NCI-H2227 (cell line): ENCODE measurements around the gene KCNE2.
"Not testable (repeated sequence)": the region's sequence is repeated elsewhere in the genome, so short reads cannot be mapped to it uniquely, and the experiment has no call there.

Source experiments
- DNase-seq: peaks from one replicate; lab custom pipeline; 2025; ENCODE audit not compliant: unreplicated experiment; lab: John Stamatoyannopoulos, UW

The KCNE2 gene

GRCh38 chr21:34406102-34406501 lies 42.3 kb downstream of the KCNE2 start:
- not testable (repeated sequence) for DNase-seq

DNA sequence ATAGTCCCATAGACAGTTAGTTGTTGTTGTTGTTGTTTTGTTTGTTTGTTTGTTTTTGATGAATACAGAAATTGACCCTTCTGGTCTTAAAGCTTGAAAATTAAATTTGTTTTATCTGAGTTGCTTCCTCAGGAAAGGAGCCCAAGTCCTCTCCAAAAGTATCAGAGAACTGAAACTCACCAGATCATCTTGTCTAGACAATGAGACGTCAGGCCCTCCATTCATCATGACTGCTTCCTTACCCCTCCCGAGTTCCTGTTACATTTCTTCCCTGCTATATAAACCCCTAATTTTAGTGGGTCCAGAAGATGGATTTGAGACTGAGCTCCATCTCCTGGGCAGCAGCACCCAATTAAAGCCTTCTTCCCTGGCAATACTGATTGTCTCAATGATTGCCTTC lies 42.9 kb downstream of the KCNE2 start:
- DNase-seq: not testable (repeated sequence)

DNA sequence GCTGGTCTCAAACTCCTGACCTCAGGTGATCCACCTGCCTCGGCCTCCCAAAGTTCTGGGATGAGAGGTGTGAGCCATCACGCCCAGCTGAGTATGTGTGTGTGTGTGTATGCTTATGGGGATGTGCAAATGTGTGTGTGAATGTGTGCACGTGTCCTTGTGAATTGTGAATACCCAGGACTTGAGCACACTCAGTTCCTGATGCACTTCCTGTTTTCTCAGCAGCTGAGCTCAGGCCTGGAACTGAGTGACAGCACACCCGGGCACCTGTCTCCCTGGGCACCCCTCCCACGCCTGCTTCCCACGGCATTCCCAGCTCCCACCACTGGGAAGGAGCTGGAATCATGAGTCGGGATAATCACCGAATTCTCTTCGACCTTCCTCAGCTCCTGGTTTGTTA lies 43.5 kb downstream of the KCNE2 start:
- DNase-seq: not testable (repeated sequence)

DNA sequence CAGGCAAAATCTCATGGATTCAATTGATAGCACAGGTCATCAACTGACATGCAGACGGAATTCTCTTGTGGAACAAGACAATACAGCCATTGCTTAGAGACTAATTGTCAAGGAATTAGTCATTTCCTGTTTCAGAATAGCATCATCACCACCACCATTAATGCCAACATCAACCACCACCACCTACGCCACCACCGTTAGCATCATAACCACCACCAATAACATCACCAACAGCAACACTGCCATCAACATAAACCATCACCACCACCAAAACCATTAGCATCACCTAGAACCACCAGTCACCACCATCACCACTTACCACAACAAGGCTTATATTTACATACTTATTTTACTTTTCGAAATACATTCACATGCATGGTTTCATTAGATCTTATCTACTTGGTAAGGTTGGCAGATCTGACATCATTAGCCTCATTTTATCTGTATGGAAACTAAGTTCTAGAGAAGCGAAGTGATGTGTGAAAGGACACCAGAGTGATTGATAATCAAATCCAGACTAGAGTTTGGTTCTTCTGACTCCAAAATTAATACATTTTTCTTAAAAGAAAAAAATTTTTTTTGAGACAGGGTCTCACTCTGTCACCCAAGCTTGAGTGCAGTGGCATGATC lies 53.8 kb downstream of the KCNE2 start:
- DNase-seq: not testable (repeated sequence)
